Activated CD8-positive, alpha-beta T cell treated with anti-CD3 and anti-CD28 coated beads, Interleukin-2, amount 10 ng/mL, durations not matched to agents 7 days and 5 days (primary cell): ENCODE measurements around the gene EFCAB5. TPM values are rescaled to one million over a fixed set of nuclear protein-coding genes. Genes with fewer than 3 reads are reported as not detected.
"Not testable (repeated sequence)": the region's sequence is repeated elsewhere in the genome, so short reads cannot be mapped to it uniquely, and the experiment has no call there.

ENCODE experiments used
- ATAC-seq: fragments of 150-1000 bp; cut with Tn5 transposase; one replicate; pipeline ENCODE4 v1.10.0; 2021; ENCODE audit warnings: moderate library complexity
- CTCF ChIA-PET: fragments of 350-600 bp; sonication (Branson Sonifier 250); formaldehyde crosslinking; loops from one replicate; lab custom pipeline; 2021; ENCODE audit warnings: antibody characterized with exemption; lab: Charles Lee
- POLR2A ChIA-PET: fragments of 350-600 bp; sonication (Branson Sonifier 250); formaldehyde crosslinking; loops from one replicate; lab custom pipeline; 2021; ENCODE audit warnings: antibody characterized with exemption; lab: Charles Lee
- DNase-seq: peaks from one replicate; pipeline ENCODE4 v3.0.0-alpha.2; 2020
- H3K27ac Mint-ChIP-seq: one replicate; pipeline ENCODE4 v1.8.0; 2021; ENCODE audit warnings: mild to moderate bottlenecking, mixed read lengths
- H3K27me3 Mint-ChIP-seq: one replicate; pipeline ENCODE4 v1.8.0; 2021; ENCODE audit warnings: low read depth, mixed read lengths
- H3K36me3 Mint-ChIP-seq: one replicate; pipeline ENCODE4 v1.8.0; 2021; ENCODE audit warnings: low read depth, mixed read lengths
- H3K4me1 Mint-ChIP-seq: one replicate; pipeline ENCODE4 v1.8.0; 2021; ENCODE audit warnings: low read depth, mixed read lengths
- H3K4me3 Mint-ChIP-seq: one replicate; pipeline ENCODE4 v1.8.0; 2021; ENCODE audit warnings: mild to moderate bottlenecking, mixed read lengths
- H3K9me3 Mint-ChIP-seq: one replicate; pipeline ENCODE4 v1.8.0; 2022; ENCODE audit warnings: mixed read lengths; ENCODE audit not compliant: insufficient read depth
- total RNA-seq, 2 experiments: library from RNA; stranded (reverse); gene quantifications; one replicate each; pipeline ENCODE4 v1.2.3, GENCODE V29; 2021

EFCAB5 gene
- 1 to 10 TPM; 1.3 to 1.6 TPM for total RNA-seq

DNA sequence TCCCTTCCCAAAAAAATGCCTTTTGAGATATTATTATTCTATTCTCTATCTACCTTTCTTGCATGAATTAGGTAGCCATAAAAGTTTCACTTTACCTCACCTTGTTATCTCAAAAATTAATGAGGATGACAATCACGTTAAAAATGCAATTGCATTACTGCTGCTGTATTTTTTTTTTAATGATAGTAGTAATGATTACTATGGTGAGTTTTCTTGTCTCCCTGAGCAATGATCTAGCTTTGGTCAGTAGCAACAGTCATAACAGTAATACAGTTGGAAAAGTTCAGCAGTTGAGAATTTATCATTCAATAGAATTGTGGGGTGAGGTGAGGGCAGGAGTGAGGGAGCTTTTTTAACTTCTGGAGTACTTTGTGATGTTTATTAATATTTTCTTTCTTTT, at the start of gene EFCAB5:
Gene EFCAB5 (plus strand): TSS at position 301 of the 400 bp plus-strand sequence. CDS start 163 bp downstream, outside the sequence.
- H3K36me3 Mint-ChIP-seq, result no peaks in the 10 kb centered on the region
- no peaks in the 10 kb centered on the region for H3K4me1 Mint-ChIP-seq
- CTCF ChIA-PET, result interaction anchor here (1.3 to 3.7 kb wide), 2 partner anchors 10 to 133 kb away, joined by 3 to 37 read pairs; partner anchors contain the start of gene SSH2
- ATAC-seq (no peak), DNase-seq (no peak)
- H3K4me3 Mint-ChIP-seq, result no peak within 1 kb of the TSS
- no peak within 1 kb of the TSS for H3K27ac Mint-ChIP-seq
- POLR2A ChIA-PET, result no interaction called here
- H3K9me3 Mint-ChIP-seq, result no peaks in the 10 kb centered on the region
- H3K27me3 Mint-ChIP-seq, result no peaks in the 10 kb centered on the region

DNA sequence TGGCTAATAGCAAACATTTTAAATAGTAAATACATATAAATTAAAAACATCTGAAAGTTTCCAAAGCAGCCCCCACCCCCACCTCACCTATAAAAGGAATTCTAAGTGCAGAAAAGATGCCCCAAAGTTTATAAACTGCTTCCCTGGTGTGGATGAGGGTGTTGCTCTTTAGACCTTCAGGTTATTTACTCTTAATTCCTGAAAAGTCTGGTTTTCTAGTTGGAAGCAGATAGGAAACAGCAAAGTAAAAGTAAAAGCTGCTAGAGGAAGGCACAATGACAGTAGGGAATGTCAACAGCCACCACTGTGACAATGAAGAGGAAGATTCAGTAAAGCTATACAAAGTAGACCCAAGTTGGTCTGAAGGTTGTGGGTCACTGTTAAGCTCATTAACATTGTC, 49.2 kb upstream of the EFCAB5 start:
- peaks cover 18% of the 10 kb centered on the region for H3K4me1 Mint-ChIP-seq
- ChIA-PET CTCF (interaction anchor here (1.2 to 1.6 kb wide), 3 partner anchors 38 to 275 kb away, joined by 3 to 5 read pairs (median 3); partner anchors contain the start of gene SSH2), POLR2A (interaction anchor here (1.6 kb wide), 1 partner anchor 38 kb away, joined by 9 read pairs; the partner anchor contains the start of gene SSH2)
- H3K27ac Mint-ChIP-seq, result no peak overlapping the region
- H3K4me3 Mint-ChIP-seq, result no peak overlapping the region
- H3K36me3 Mint-ChIP-seq, result peaks cover 21% of the 10 kb centered on the region
- no peaks in the 10 kb centered on the region for H3K27me3 Mint-ChIP-seq
- H3K9me3 Mint-ChIP-seq, result peaks cover 5% of the 10 kb centered on the region
- ATAC-seq (no peak), DNase-seq (no peak)

DNA sequence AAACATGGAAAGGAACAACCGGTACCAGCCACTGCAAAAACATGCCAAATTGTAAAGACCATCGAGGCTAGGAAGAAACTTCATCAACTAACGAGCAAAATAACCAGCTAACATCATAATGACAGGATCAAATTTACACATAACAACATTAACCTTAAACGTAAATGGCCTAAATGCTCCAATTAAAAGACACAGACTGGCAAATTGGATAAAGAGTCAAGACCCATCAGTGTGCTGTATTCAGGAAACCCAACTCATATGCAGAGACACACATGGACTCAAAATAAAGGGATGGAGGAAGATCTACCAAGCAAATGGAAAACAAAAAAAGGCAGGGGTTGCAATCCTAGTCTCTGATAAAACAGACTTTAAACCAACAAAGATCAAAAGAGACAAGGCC, 44.3 kb upstream of the EFCAB5 start:
- H3K36me3 Mint-ChIP-seq, DNase-seq, H3K27me3 Mint-ChIP-seq, H3K4me3 Mint-ChIP-seq, H3K9me3 Mint-ChIP-seq, CTCF ChIA-PET, ATAC-seq, H3K27ac Mint-ChIP-seq, POLR2A ChIA-PET: not testable (repeated sequence)
- H3K4me1 Mint-ChIP-seq, result peaks cover 18% of the 10 kb centered on the region

DNA sequence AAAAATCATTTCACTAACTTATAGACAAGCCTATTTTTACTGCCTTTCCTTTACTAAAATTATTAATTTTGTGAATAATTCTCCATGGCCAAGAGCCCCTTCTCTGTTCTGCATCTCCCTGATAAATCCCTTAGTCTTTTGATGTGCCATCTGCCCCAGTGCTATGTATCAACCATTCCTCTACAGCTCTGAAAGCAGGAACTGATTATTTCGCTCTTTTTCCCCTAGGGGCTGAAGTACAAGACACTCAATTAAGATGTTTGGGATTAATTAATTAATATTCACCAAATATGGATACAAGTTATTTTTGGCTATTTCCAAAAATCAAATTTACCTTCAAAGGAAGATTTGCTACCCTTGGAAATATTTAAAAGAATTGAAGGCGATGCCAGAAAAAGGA, 38.0 kb upstream of the EFCAB5 start:
- Mint-ChIP-seq H3K27me3 (no peaks in the 10 kb centered on the region), H3K27ac (no peak overlapping the region)
- CTCF ChIA-PET, result interaction anchor here (0.6 to 1.2 kb wide), 2 partner anchors 28 to 118 kb away, joined by 4 to 5 read pairs; no protein-coding TSS in a partner anchor

DNA sequence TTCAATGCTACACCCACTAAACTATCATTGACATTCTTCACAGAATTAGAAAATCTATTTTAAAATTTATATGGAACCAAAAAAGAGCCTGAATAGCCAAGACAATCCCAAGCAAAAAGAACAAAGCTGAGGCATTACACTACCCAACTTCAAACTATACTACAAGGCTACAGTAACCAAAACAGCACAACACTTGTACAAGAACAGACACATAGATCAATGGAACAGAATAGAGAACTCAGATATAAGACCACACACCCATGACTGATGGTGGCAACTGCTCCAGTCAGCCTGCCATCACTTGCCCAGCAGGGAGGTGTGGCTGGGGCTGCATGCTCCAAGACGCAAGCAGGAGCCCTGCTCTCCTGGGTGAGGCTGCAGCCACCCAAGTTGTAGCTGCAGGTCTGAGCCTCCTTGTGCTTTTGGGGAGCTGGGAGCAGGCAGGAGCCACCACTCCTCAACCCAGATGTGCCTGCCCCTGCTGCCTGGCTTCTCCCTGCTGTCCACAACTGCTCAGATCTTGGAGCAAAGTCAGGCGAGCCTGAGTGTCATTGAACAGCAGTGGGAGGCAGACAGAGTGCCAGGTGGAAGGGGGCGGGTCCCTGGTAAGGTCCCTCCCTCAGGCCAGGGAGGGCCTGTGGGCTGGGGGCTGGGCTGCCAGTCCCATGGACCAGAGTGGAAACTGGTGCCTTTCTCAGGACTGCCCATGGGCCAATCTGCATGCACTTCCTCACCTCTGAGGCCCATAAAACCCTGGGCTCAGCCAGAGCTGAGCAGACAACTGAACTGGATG, 36.2 kb upstream of the EFCAB5 start:
- no peak overlapping the region for H3K27ac Mint-ChIP-seq
- H3K4me1 Mint-ChIP-seq, result peaks cover 21% of the 10 kb centered on the region
- peaks cover 13% of the 10 kb centered on the region for H3K9me3 Mint-ChIP-seq
- ChIA-PET POLR2A (no interaction called here), CTCF (no interaction called here)
- no peaks in the 10 kb centered on the region for H3K27me3 Mint-ChIP-seq
- H3K36me3 Mint-ChIP-seq, result peaks cover 29% of the 10 kb centered on the region
- H3K4me3 Mint-ChIP-seq, result no peak overlapping the region
- DNase-seq, result no peak
- no peak for ATAC-seq

More for the DNA sequence above, 38.0 kb upstream of the EFCAB5 start:
- Mint-ChIP-seq H3K4me1 (peaks cover 17% of the 10 kb centered on the region), H3K36me3 (peaks cover 25% of the 10 kb centered on the region), H3K4me3 (no peak overlapping the region), H3K9me3 (peaks cover 13% of the 10 kb centered on the region)
- no peak for ATAC-seq
- no peak for DNase-seq
- POLR2A ChIA-PET, result interaction anchor here (0.6 to 0.7 kb wide), 2 partner anchors 86 to 468 kb away, joined by 3 to 4 read pairs; no protein-coding TSS in a partner anchor

DNA sequence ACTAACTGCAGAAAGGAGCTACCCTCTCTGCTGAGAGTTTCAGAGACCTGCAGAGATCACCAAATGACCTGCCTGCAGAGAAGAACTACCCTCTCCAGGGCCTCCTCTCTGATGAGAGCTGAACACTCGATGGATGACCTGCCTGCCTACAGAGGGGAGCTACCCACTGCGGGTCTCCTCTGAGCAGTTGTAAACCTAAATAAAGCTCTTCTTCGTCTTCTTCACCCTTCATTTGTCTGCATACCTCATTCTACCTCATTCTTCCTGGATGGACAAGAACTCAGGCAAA, 35.6 kb upstream of the EFCAB5 start:
- Mint-ChIP-seq H3K27ac (no peak overlapping the region), H3K4me1 (peaks cover 16% of the 10 kb centered on the region), H3K36me3 (peaks cover 30% of the 10 kb centered on the region), H3K9me3 (peaks cover 13% of the 10 kb centered on the region), H3K4me3 (no peak overlapping the region), H3K27me3 (no peaks in the 10 kb centered on the region)
- DNase-seq (no peak), ATAC-seq (no peak)
- ChIA-PET POLR2A (no interaction called here), CTCF (interaction anchor here (1.5 kb wide), 1 partner anchor 22 kb away, joined by 3 read pairs; no protein-coding TSS in a partner anchor)

DNA sequence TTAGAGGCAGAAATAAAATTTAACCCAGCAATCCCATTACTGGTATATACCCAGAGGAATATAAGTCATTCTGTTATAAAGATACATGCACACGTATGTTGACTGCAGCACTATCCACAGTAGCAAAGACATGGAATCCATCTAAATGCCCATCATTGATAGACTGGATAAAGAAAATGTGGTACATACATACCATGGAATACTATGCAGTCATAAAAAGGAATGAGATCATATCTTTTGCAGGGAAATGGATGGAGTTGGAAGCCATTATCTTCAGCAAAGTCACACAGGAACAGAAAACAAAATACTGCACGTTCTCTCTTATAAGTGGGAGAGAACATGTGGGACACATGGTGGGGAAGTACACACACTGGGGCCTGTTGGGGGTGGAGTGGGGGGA, 34.5 kb upstream of the EFCAB5 start:
- Mint-ChIP-seq H3K4me1 (peaks cover 8% of the 10 kb centered on the region), H3K36me3 (peaks cover 30% of the 10 kb centered on the region), H3K4me3 (no peak overlapping the region), H3K9me3 (peaks cover 13% of the 10 kb centered on the region), H3K27me3 (no peaks in the 10 kb centered on the region), H3K27ac (no peak overlapping the region)
- CTCF ChIA-PET, result interaction anchor here (1.1 to 1.5 kb wide), 2 partner anchors 21 to 24 kb away, joined by 3 to 5 read pairs; no protein-coding TSS in a partner anchor
- POLR2A ChIA-PET, result interaction anchor here (0.7 kb wide), 1 partner anchor 138 kb away, joined by 3 read pairs; no protein-coding TSS in a partner anchor
- ATAC-seq (no peak), DNase-seq (no peak)

DNA sequence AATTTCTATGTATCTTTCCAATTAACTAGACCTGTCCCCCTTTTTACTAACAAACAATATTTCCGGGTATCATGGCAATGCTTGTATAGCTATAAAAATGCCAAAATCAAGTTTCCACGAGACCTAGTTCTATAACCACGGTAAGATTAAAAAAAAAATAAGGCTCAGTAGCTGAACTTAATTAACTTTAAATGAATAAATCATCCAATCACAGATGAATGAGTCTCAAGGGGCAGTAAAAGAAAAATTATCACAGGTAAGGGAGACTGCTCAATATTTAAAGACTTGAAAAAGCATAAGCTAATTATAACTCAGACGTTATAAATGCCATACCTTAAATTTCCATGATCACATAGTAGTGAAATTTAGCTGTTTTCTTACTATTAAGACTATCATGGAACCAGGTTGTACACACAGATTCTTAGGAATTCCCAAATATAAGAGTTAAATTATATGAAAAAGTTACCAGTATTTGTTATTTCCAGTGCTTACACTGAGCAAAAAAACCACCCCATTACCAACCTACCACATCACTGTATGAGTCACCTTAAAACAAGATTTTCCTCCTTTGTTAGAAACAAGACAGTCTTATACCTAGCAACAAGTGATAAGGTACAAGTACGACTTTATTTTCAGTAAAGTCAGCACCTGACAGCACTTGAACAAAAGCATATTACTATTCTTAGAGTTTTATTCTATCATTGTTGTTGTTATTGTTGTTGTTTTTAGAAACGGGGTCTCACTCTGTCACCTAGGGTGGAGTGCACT, 32.0 kb upstream of the EFCAB5 start:
- Mint-ChIP-seq H3K4me3 (no peak overlapping the region), H3K9me3 (peaks cover 13% of the 10 kb centered on the region), H3K27ac (no peak overlapping the region), H3K36me3 (peaks cover 29% of the 10 kb centered on the region), H3K4me1 (peaks cover 7% of the 10 kb centered on the region), H3K27me3 (no peaks in the 10 kb centered on the region)
- DNase-seq (no peak), ATAC-seq (no peak)
- POLR2A ChIA-PET, result interaction anchor here (1.5 kb wide), 1 partner anchor 21 kb away, joined by 4 read pairs; the partner anchor contains the start of gene SSH2
- CTCF ChIA-PET, result interaction anchor here (0.9 to 2.1 kb wide), 2 partner anchors 22 to 40 kb away, joined by 3 to 19 read pairs; no protein-coding TSS in a partner anchor

DNA sequence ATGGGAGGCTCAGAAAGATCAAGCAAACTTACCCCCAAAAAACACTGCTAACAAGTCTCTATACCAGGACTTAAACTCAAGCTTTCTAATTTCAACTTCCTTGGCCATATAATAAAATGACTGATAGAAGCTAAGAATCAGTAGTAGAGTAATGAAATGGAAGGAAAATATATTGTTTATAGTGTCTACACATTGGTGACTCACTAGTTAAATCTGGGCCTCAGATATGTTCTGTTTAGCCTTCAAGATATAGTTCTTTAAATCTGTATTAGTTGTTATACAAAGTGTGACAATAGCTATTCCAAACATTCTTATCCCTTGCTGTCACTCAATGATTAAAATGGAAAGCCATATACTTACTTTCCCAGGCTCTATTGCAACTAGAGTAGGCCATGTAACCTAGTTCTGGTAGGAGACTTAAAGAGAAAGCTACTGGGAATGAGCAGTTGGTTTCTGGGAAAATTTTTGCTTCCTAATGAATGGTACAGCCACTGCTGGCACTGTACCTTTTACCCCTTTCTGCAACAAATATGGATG, 29.7 kb upstream of the EFCAB5 start:
- Mint-ChIP-seq H3K27me3 (no peaks in the 10 kb centered on the region), H3K27ac (no peak overlapping the region), H3K4me3 (no peak overlapping the region), H3K4me1 (peaks cover 4% of the 10 kb centered on the region), H3K36me3 (peaks cover 15% of the 10 kb centered on the region), H3K9me3 (peaks cover 3% of the 10 kb centered on the region)
- no peak for ATAC-seq
- CTCF ChIA-PET, result interaction anchor here (1.2 to 2.4 kb wide), 3 partner anchors 13 to 20 kb away, joined by 3 to 8 read pairs (median 5); partner anchors contain the start of gene SSH2
- POLR2A ChIA-PET, result no interaction called here
- no peak for DNase-seq

DNA sequence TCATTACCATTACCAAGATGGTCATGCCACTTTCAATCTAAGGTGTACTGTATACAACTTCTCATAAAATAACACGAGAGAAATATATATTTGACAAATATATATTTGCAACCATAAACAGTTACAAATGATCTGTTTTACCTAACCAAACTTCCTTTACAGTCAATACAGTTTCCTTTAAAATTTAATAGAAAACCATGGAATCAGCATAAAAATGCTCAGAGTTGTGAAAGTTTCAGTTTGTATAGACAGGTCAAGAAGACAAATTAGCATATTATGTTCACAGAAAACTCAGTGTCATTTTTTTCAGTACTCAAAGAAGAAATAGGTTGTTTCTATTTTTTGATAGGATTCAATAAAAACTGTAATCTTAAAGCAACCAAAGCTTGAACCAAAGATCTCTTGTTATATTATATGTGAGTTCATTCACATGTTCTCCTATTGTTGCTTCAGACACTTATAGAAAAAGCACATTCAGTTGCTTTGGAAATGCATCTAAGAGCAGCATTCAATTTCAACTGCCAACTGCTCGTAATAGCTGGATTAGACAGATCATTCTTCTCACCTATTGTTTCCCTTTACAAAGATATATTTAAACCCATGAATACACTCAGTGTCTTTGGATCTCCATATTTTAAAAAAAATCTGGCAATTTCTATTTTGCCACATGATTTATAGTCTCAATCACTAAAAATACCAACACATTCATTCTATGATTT, 26.5 kb upstream of the EFCAB5 start:
- peaks cover 3% of the 10 kb centered on the region for H3K4me1 Mint-ChIP-seq
- CTCF ChIA-PET, result interaction anchor here (1.0 kb wide), 1 partner anchor 17 kb away, joined by 3 read pairs; no protein-coding TSS in a partner anchor
- H3K27me3 Mint-ChIP-seq, result no peaks in the 10 kb centered on the region
- H3K27ac Mint-ChIP-seq, result no peak overlapping the region
- no peak for DNase-seq
- H3K9me3 Mint-ChIP-seq, result no peaks in the 10 kb centered on the region
- ATAC-seq, result no peak
- no peak overlapping the region for H3K4me3 Mint-ChIP-seq
- peaks cover 9% of the 10 kb centered on the region for H3K36me3 Mint-ChIP-seq
- POLR2A ChIA-PET, result interaction anchor here (0.6 kb wide), 1 partner anchor 15 kb away, joined by 3 read pairs; the partner anchor contains the start of gene SSH2

DNA sequence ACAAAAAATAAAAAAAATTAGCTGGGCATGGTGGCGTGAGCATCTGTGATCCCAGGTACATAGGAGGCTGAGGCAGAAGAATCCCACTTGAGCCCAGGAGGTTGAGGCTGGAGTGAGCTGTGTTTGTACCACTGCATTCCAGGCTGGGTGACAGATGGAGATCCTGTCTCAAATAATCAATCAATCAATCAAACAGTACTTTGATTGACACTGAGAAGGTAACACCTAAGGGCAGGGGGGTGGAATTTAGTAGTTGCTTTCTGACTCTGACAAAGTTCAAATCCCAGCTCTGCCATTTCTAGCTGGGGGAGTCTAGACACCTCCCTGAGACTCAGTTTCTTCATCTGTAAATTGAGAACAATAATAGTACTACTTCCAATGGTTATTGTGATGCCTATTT, 23.4 kb upstream of the EFCAB5 start:
- H3K4me3 Mint-ChIP-seq, result no peak overlapping the region
- POLR2A ChIA-PET, result no interaction called here
- peaks cover 8% of the 10 kb centered on the region for H3K36me3 Mint-ChIP-seq
- peaks cover 3% of the 10 kb centered on the region for H3K4me1 Mint-ChIP-seq
- CTCF ChIA-PET, result interaction anchor here (0.9 kb wide), 1 partner anchor 13 kb away, joined by 5 read pairs; no protein-coding TSS in a partner anchor
- no peak for DNase-seq
- H3K27ac Mint-ChIP-seq, result no peak overlapping the region
- H3K27me3 Mint-ChIP-seq, result no peaks in the 10 kb centered on the region
- ATAC-seq, result no peak
- no peaks in the 10 kb centered on the region for H3K9me3 Mint-ChIP-seq
